Fibroblast of upper back skin (primary cell): ENCODE results near the gene CYFIP1.

ENCODE experiments used
- DNase-seq: peaks from one replicate; pipeline ENCODE4 v3.0.0-alpha.2; 2013

Gene CYFIP1

GRCh38 chr15:22915866-22916515 lies 64.2 kb downstream of the CYFIP1 start:
- DNase-seq = no peak

- no peak for DNase-seq
These were observed 66.4 kb downstream of the CYFIP1 start for GRCh38 chr15:22913646-22914380.

- no peak for DNase-seq
These were observed 67.9 kb downstream of the CYFIP1 start for GRCh38 chr15:22912256-22912655.

GRCh38 chr15:22911306-22911705 lies 68.9 kb downstream of the CYFIP1 start:
- no peak for DNase-seq

- no peak for DNase-seq
These were observed 71.3 kb downstream of the CYFIP1 start for GRCh38 chr15:22908830-22909229.

GRCh38 chr15:22907161-22907950 lies 72.8 kb downstream of the CYFIP1 start:
- no peak for DNase-seq

GRCh38 chr15:22904736-22905135 lies 75.4 kb downstream of the CYFIP1 start:
- no peak for DNase-seq

- no peak for DNase-seq
These were observed 76.1 kb downstream of the CYFIP1 start for GRCh38 chr15:22903961-22904534.

GRCh38 chr15:22903427-22903826 lies 76.7 kb downstream of the CYFIP1 start:
- no peak for DNase-seq

- no peak for DNase-seq
These were observed 77.2 kb downstream of the CYFIP1 start for GRCh38 chr15:22902981-22903380.

- no peak for DNase-seq
These were observed 77.6 kb downstream of the CYFIP1 start for GRCh38 chr15:22902578-22902977.

GRCh38 chr15:22902046-22902445 lies 78.1 kb downstream of the CYFIP1 start:
- DNase-seq = no peak

- DNase-seq = no peak
These were observed 84.5 kb downstream of the CYFIP1 start for GRCh38 chr15:22895465-22896190.

GRCh38 chr15:22893881-22894280 lies 86.3 kb downstream of the CYFIP1 start:
- DNase-seq = no peak

- DNase-seq = no peak
These were observed 87.1 kb downstream of the CYFIP1 start for GRCh38 chr15:22893081-22893480.

- no peak for DNase-seq
These were observed 87.8 kb downstream of the CYFIP1 start for GRCh38 chr15:22892333-22892732.

- no peak for DNase-seq
These were observed 88.5 kb downstream of the CYFIP1 start for GRCh38 chr15:22891426-22892210.

- DNase-seq = no peak
These were observed 89.9 kb downstream of the CYFIP1 start for GRCh38 chr15:22890296-22890695.

- no peak for DNase-seq
These were observed 90.9 kb downstream of the CYFIP1 start for GRCh38 chr15:22889146-22889818.

GRCh38 chr15:22888120-22888859 lies 91.9 kb downstream of the CYFIP1 start:
- peak; percentile 92 for DNase-seq
